Measurements from ENCODE around the gene CACTIN. TPM values are rescaled to one million over a fixed set of nuclear protein-coding genes. Genes with fewer than 3 reads are reported as not detected.

CACTIN gene
- total RNA-seq, 1 experiment from 2014 or later = 18.6 TPM

DNA sequence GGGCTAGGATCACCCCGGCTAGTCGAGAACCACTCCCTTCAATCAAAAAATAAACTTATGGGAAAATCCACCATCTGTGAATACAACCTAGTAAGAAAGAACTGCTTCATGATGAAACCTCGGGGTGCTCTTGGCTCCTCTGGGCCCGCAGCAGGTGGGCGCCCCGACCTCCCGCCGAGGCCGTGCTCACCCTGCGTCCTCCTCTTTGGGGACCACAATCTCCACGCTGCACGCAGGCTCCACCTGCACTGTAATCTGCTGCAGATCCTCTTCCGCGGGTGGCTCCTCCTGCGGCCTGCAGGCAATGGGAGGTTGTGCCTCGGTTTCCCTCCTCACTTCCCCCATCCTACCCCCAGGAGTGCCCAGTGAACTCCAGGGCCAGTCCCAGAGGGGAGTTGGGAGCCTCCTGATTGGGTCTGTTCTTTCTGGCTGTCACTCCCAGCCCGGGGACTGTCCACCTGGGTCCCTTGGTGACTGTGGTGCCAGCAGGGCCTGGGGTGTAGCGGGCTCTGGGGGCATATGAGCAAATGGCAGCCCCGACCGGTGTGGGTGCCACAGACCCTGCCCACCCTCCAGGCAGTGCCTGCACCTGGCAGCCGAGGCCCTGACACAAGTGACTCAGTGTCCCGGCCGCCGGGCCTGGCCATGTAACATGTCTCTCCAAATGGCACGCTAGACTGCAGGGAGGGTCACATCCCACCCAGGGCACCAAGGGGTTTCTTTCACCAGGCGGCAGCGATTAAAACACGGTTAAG, 15.1 kb upstream of the CACTIN start:
- intact Hi-C loops (cut with micrococcal nuclease; ENCODE audit: unreplicated experiment) = no loop called here
- CTCF ChIA-PET = no interaction called here
- TF ChIP-seq, protein P1, sequence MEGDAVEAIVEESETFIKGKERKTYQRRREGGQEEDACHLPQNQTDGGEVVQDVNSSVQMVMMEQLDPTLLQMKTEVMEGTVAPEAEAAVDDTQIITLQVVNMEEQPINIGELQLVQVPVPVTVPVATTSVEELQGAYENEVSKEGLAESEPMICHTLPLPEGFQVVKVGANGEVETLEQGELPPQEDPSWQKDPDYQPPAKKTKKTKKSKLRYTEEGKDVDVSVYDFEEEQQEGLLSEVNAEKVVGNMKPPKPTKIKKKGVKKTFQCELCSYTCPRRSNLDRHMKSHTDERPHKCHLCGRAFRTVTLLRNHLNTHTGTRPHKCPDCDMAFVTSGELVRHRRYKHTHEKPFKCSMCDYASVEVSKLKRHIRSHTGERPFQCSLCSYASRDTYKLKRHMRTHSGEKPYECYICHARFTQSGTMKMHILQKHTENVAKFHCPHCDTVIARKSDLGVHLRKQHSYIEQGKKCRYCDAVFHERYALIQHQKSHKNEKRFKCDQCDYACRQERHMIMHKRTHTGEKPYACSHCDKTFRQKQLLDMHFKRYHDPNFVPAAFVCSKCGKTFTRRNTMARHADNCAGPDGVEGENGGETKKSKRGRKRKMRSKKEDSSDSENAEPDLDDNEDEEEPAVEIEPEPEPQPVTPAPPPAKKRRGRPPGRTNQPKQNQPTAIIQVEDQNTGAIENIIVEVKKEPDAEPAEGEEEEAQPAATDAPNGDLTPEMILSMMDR (conservative IDR thresholded peaks at IDR 0.05) = no peak
- TF ChIP-seq EZH2 (IDR thresholded peaks at IDR 0.05; ENCODE audit: low read depth) = no peak
- H3K4me2 ChIP-seq = no peak overlapping the region
- no peaks in the 10 kb centered on the region for H3K9me2 ChIP-seq (ENCODE audit: insufficient read depth)
- no peaks in the 10 kb centered on the region for H3K4me1 ChIP-seq (replicated peaks; ENCODE audit: insufficient read depth)
- H2AFZ ChIP-seq = no peak overlapping the region
- H4K20me1 ChIP-seq (ENCODE audit: insufficient read depth) = no peaks in the 10 kb centered on the region
- no peaks in the 10 kb centered on the region for H3K36me3 ChIP-seq (ENCODE audit: low read depth)
- POLR2A ChIA-PET (ENCODE audit: unreplicated experiment) = no interaction called here
- no peak overlapping the region for H3K4me3 ChIP-seq
- no peak for DNase-seq
- no peaks in the 10 kb centered on the region for H3F3A ChIP-seq (ENCODE audit: insufficient read depth, low read depth)
- no peaks in the 10 kb centered on the region for H3K9me3 ChIP-seq (ENCODE audit: insufficient read depth, low read depth)
- H3K27me3 ChIP-seq (ENCODE audit: insufficient read depth, low read depth) = no peaks in the 10 kb centered on the region
- no peaks in the 10 kb centered on the region for H3K79me2 ChIP-seq (ENCODE audit: low read depth)
- H3K27ac ChIP-seq = no peak overlapping the region
- BruUV-seq (replicated peaks) = no TSS peak

DNA sequence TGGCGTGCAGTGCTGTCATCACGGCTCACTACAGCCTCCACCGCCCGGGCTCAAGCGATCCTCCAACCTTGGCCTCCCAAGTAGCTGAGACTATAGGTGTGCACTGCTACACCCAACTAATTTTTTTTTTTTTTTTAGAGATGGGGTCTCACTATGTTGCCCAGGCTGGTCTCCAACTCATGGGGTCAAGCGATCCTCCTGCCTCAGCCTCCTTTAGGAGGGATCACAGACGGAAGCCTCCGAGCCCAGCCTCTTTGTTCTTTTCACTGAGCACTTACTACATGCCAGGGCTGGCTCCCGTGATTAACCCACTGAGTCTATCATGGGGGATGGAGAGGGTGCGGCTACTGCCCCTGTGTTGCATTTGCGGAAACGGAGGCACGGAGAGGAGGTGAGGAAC, 12.9 kb upstream of the CACTIN start:
- H2AFZ ChIP-seq = no peak overlapping the region
- CTCF ChIA-PET = no interaction called here
- no peak for TF ChIP-seq EZH2 (IDR thresholded peaks at IDR 0.05; ENCODE audit: low read depth)
- no peaks in the 10 kb centered on the region for H3F3A ChIP-seq (ENCODE audit: insufficient read depth, low read depth)
- no peak overlapping the region for H3K27ac ChIP-seq
- intact Hi-C loops (cut with micrococcal nuclease; ENCODE audit: unreplicated experiment) = no loop called here
- no TSS peak for BruUV-seq (replicated peaks)
- no peaks in the 10 kb centered on the region for H3K27me3 ChIP-seq (ENCODE audit: insufficient read depth, low read depth)
- no peak for DNase-seq
- H3K9me2 ChIP-seq (ENCODE audit: insufficient read depth) = no peaks in the 10 kb centered on the region
- no peaks in the 10 kb centered on the region for H3K4me1 ChIP-seq (replicated peaks; ENCODE audit: insufficient read depth)
- H3K79me2 ChIP-seq (ENCODE audit: low read depth) = no peaks in the 10 kb centered on the region
- no peak overlapping the region for H3K4me2 ChIP-seq
- no peaks in the 10 kb centered on the region for H4K20me1 ChIP-seq (ENCODE audit: insufficient read depth)
- POLR2A ChIA-PET (ENCODE audit: unreplicated experiment) = no interaction called here
- H3K9me3 ChIP-seq (ENCODE audit: insufficient read depth, low read depth) = no peaks in the 10 kb centered on the region
- H3K36me3 ChIP-seq (ENCODE audit: low read depth) = no peaks in the 10 kb centered on the region
- H3K4me3 ChIP-seq = no peak overlapping the region

DNA sequence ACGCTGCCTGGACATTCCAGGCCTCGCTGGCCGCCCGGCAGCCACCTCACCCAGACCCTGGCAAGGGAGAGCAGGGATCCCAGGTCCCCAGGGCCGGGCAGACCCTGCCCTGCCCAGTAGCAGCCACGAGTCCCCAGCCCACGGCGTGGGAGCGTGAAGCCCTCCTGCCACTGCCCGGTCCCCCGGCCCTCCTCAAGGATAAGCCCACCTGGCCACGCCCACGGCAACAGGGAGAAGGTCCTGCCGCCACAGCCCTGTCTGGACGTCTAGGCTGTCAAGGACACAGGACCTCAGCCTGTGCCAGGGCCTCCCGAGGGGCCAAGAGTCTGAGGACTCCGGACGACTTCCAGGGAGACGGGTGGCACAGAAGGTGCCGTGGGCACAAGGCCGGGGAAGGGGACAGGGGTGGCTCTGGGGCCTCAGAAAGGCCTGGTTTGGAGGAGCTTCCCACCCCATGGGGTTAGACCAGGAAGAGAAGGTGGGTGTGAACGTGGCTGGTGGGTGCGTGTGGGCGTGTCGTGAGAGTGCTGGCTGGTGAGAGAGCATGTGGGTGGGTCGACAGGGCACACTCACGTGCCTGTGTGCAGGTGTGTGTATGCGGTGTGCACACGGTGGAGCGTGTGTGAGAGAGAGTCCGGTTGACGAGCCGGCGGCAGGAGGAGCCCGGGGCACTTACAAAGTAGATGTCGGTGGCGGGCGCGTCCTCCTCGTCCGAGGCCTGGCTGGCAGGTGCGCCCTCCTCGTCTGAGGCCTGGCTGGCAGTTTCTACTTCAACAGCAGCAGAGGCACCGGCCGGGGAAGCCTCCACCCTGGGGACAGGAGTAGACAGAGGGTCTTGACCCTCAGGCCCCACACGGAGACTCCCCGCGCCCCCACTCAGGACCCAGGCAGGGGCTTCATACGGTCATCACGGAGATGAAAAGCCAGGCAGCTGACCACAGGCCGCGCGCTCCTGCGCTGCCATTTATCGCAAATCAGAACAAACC, 11.9 kb upstream of the CACTIN start:
- Histone ChIP-seq H3K9me2 (ENCODE audit: insufficient read depth) (no peaks in the 10 kb centered on the region), H4K20me1 (ENCODE audit: insufficient read depth) (no peaks in the 10 kb centered on the region), H3K4me3 (no peak overlapping the region), H2AFZ (no peak overlapping the region), H3K4me1 (replicated peaks; ENCODE audit: insufficient read depth) (no peaks in the 10 kb centered on the region), H3K79me2 (ENCODE audit: low read depth) (no peaks in the 10 kb centered on the region), H3F3A (ENCODE audit: insufficient read depth, low read depth) (no peaks in the 10 kb centered on the region), H3K27me3 (ENCODE audit: insufficient read depth, low read depth) (no peaks in the 10 kb centered on the region), H3K9me3 (ENCODE audit: insufficient read depth, low read depth) (no peaks in the 10 kb centered on the region), H3K27ac (no peak overlapping the region), H3K4me2 (no peak overlapping the region), H3K36me3 (ENCODE audit: low read depth) (no peaks in the 10 kb centered on the region)
- POLR2A ChIA-PET (ENCODE audit: unreplicated experiment) = no interaction called here
- no peak for TF ChIP-seq EZH2 (IDR thresholded peaks at IDR 0.05; ENCODE audit: low read depth)
- TF ChIP-seq, protein P1 (conservative IDR thresholded peaks at IDR 0.05) = no peak
- no TSS peak for BruUV-seq (replicated peaks)
- intact Hi-C loops (cut with micrococcal nuclease; ENCODE audit: unreplicated experiment) = no loop called here
- CTCF ChIA-PET = no interaction called here
- no peak for DNase-seq
